Bronchus fibroblast of lung (primary cell): ENCODE data around the gene CDH16. TPM values are rescaled to one million over a fixed set of nuclear protein-coding genes. Genes with fewer than 3 reads are reported as not detected.

Source experiments
- total RNA-seq: library from RNA; depleted of rRNA; stranded (reverse); fragments of >200 nt; gene quantifications from 2 replicates; pipeline ENCODE4 v1.2.3, GENCODE V29; 2015

Gene CDH16
- not detected in 2 replicates for total RNA-seq

GRCh38 chr16:66918803-66919568 is at the start of gene CDH16:
Gene CDH16 (minus strand): TSS chr16:66918885. CDS start chr16:66918065, 820 bp downstream.

GRCh38 chr16:66961065-66961744 is 42.5 kb upstream of the CDH16 start, which contains the start of gene CES3:
Gene CES3 (plus strand): TSS chr16:66961266. CDS start chr16:66961308, 42 bp downstream.

GRCh38 chr16:66935314-66936011 is 16.8 kb upstream of the CDH16 start, which contains the start of gene CES2:
Gene CES2 (plus strand): TSS chr16:66935516. CDS start chr16:66935636, 120 bp downstream.

GRCh38 chr16:66934138-66934838 is 15.6 kb upstream of the CDH16 start, which contains the start of gene CIAO2B:
Gene CIAO2B (minus strand): TSS chr16:66934402. CDS start chr16:66934364, 38 bp downstream.

GRCh38 chr16:66925322-66925840 is 6.7 kb upstream of the CDH16 start, which contains the start of gene RRAD:
Gene RRAD (minus strand): TSS chr16:66925535. CDS start chr16:66925179, 356 bp downstream.

GRCh38 chr16:66880288-66881013 is 38.2 kb downstream of the CDH16 start, which contains the start of gene PDP2:
Gene PDP2 (plus strand): TSS chr16:66880515. CDS start chr16:66884285, 3,770 bp downstream.

Other genes starting within 250 kb of the CDH16 start
- gene CMTM4, start 222.1 kb downstream of the CDH16 start, total RNA-seq: 5.6 and 7.2 TPM in 2 replicates
- 40.9 and 52.9 TPM in 2 replicates for gene DYNC1LI2, start 167.3 kb downstream of the CDH16 start, total RNA-seq
- not detected in 2 replicates for gene TERB1, start 117.3 kb downstream of the CDH16 start, total RNA-seq
- gene NAE1, start 87.9 kb downstream of the CDH16 start, total RNA-seq: 57.8 and 74.3 TPM in 2 replicates
- gene CA7, start 74.5 kb downstream of the CDH16 start, total RNA-seq: not detected in 2 replicates
- gene PDP2, start 38.4 kb downstream of the CDH16 start, total RNA-seq: 1.9 and 6.6 TPM in 2 replicates
- gene RRAD, start 6.7 kb upstream of the CDH16 start, total RNA-seq: 5.4 and 7.6 TPM in 2 replicates
- gene CIAO2B, start 15.5 kb upstream of the CDH16 start, total RNA-seq: 180 and 183 TPM in 2 replicates
- gene CES2, start 16.6 kb upstream of the CDH16 start, total RNA-seq: 22.0 and 24.7 TPM in 2 replicates
- gene CES3, start 42.4 kb upstream of the CDH16 start, total RNA-seq: 0.15 and 0.17 TPM in 2 replicates
- 0.34 and 0.45 TPM in 2 replicates for gene CES4A, start 69.7 kb upstream of the CDH16 start, total RNA-seq
- gene CBFB, start 110.3 kb upstream of the CDH16 start, total RNA-seq: 35.4 and 45.1 TPM in 2 replicates
- gene PHAF1, start 191.1 kb upstream of the CDH16 start, total RNA-seq: 9.8 and 13.7 TPM in 2 replicates
- 24.1 and 25.1 TPM in 2 replicates for gene B3GNT9, start 232.1 kb upstream of the CDH16 start, total RNA-seq
- 13.5 and 15.1 TPM in 2 replicates for gene TRADD, start 241.0 kb upstream of the CDH16 start, total RNA-seq
- 9.6 and 10.1 TPM in 2 replicates for gene FBXL8, start 241.1 kb upstream of the CDH16 start, total RNA-seq
- 1.3 and 2.4 TPM in 2 replicates for gene HSF4, start 245.9 kb upstream of the CDH16 start, total RNA-seq